ENCODE results near the gene RASGRF2. TPM values are rescaled to one million over a fixed set of nuclear protein-coding genes. Genes with fewer than 3 reads are reported as not detected.

Gene RASGRF2
- total RNA-seq, 1 experiment from 2014 or later, result not detected

- no peak overlapping the region for H3K27ac Mint-ChIP-seq (ENCODE audit: low read depth, unreplicated experiment)
- ChIA-PET POLR2A (no interaction called here), CTCF (interaction anchor here (0.6 kb wide), 1 partner anchor 426 kb away, joined by 3 read pairs; no protein-coding TSS in a partner anchor)
- no peak for DNase-seq (ENCODE audit: unreplicated experiment)
- H3K27me3 Mint-ChIP-seq (ENCODE audit: insufficient read depth, unreplicated experiment), result no peaks in the 10 kb centered on the region
- H3K4me3 Mint-ChIP-seq (ENCODE audit: unreplicated experiment), result no peak overlapping the region
- intact Hi-C loops (cut with micrococcal nuclease), result no loop called here
- BruUV-seq (replicated peaks), result no TSS peak
- H3K4me1 Mint-ChIP-seq (ENCODE audit: insufficient read depth, unreplicated experiment), result no peaks in the 10 kb centered on the region
- no peak for TF ChIP-seq CTCF (IDR thresholded peaks at IDR 0.05; ENCODE audit: unreplicated experiment)
- no peaks in the 10 kb centered on the region for H3K9me3 Mint-ChIP-seq (ENCODE audit: unreplicated experiment)
- no peaks in the 10 kb centered on the region for H3K36me3 Mint-ChIP-seq (ENCODE audit: insufficient read depth, unreplicated experiment)
Observed at GRCh38 chr5:80916676-80917075, 43.5 kb upstream of the RASGRF2 start.

GRCh38 chr5:80917631-80918030 is 42.5 kb upstream of the RASGRF2 start:
- Mint-ChIP-seq H3K27me3 (ENCODE audit: insufficient read depth, unreplicated experiment) (peaks cover 7% of the 10 kb centered on the region), H3K4me1 (ENCODE audit: insufficient read depth, unreplicated experiment) (no peaks in the 10 kb centered on the region), H3K36me3 (ENCODE audit: insufficient read depth, unreplicated experiment) (no peaks in the 10 kb centered on the region), H3K9me3 (ENCODE audit: unreplicated experiment) (no peaks in the 10 kb centered on the region), H3K4me3 (ENCODE audit: unreplicated experiment) (no peak overlapping the region), H3K27ac (ENCODE audit: low read depth, unreplicated experiment) (no peak overlapping the region)
- ChIA-PET CTCF (interaction anchor here (0.7 kb wide), 1 partner anchor 14 kb away, joined by 5 read pairs; no protein-coding TSS in a partner anchor), POLR2A (interaction anchor here (0.6 kb wide), 2 partner anchors 14 to 198 kb away, joined by 3 read pairs; no protein-coding TSS in a partner anchor)
- no TSS peak for BruUV-seq (replicated peaks)
- TF ChIP-seq CTCF (IDR thresholded peaks at IDR 0.05; ENCODE audit: unreplicated experiment), result no peak
- intact Hi-C loops (cut with micrococcal nuclease), result no loop called here
- DNase-seq (ENCODE audit: unreplicated experiment), result no peak

- intact Hi-C loops (cut with micrococcal nuclease), result no loop called here
- no peak overlapping the region for H3K4me3 Mint-ChIP-seq (ENCODE audit: unreplicated experiment)
Observed at GRCh38 chr5:80919678-80920196, 40.4 kb upstream of the RASGRF2 start.

GRCh38 chr5:80920333-80920732 is 39.8 kb upstream of the RASGRF2 start:
- no peaks in the 10 kb centered on the region for H3K36me3 Mint-ChIP-seq (ENCODE audit: insufficient read depth, unreplicated experiment)
- no peaks in the 10 kb centered on the region for H3K9me3 Mint-ChIP-seq (ENCODE audit: unreplicated experiment)
- BruUV-seq (replicated peaks), result no TSS peak
- intact Hi-C loops (cut with micrococcal nuclease), result no loop called here
- no peak for DNase-seq (ENCODE audit: unreplicated experiment)
- H3K4me3 Mint-ChIP-seq (ENCODE audit: unreplicated experiment), result no peak overlapping the region
- TF ChIP-seq CTCF (IDR thresholded peaks at IDR 0.05; ENCODE audit: unreplicated experiment), result no peak
- peaks cover 11% of the 10 kb centered on the region for H3K27me3 Mint-ChIP-seq (ENCODE audit: insufficient read depth, unreplicated experiment)
- H3K4me1 Mint-ChIP-seq (ENCODE audit: insufficient read depth, unreplicated experiment), result no peaks in the 10 kb centered on the region
- ChIA-PET CTCF (interaction anchor here (1.8 kb wide), 1 partner anchor 12 kb away, joined by 4 read pairs; no protein-coding TSS in a partner anchor), POLR2A (interaction anchor here (0.6 kb wide), 1 partner anchor 39 kb away, joined by 3 read pairs; no protein-coding TSS in a partner anchor)
- no peak overlapping the region for H3K27ac Mint-ChIP-seq (ENCODE audit: low read depth, unreplicated experiment)

More at GRCh38 chr5:80919678-80920196, 40.4 kb upstream of the RASGRF2 start:
- Mint-ChIP-seq H3K4me1 (ENCODE audit: insufficient read depth, unreplicated experiment) (no peaks in the 10 kb centered on the region), H3K27me3 (ENCODE audit: insufficient read depth, unreplicated experiment) (peaks cover 11% of the 10 kb centered on the region), H3K36me3 (ENCODE audit: insufficient read depth, unreplicated experiment) (no peaks in the 10 kb centered on the region), H3K27ac (ENCODE audit: low read depth, unreplicated experiment) (no peak overlapping the region), H3K9me3 (ENCODE audit: unreplicated experiment) (no peaks in the 10 kb centered on the region)
- BruUV-seq (replicated peaks), result no TSS peak
- ChIA-PET POLR2A (interaction anchor here (0.6 kb wide), 1 partner anchor 18 kb away, joined by 3 read pairs; no protein-coding TSS in a partner anchor), CTCF (interaction anchor here (0.6 kb wide), 2 partner anchors 59 to 247 kb away, joined by 3 read pairs; no protein-coding TSS in a partner anchor)
- TF ChIP-seq CTCF (IDR thresholded peaks at IDR 0.05; ENCODE audit: unreplicated experiment), result no peak
- DNase-seq (ENCODE audit: unreplicated experiment), result no peak
